Posterior cingulate gyrus (tissue), 11 donors: ENCODE data around the gene APCDD1.
"Not testable (repeated sequence)": the region's sequence is repeated elsewhere in the genome, so short reads cannot be mapped to it uniquely, and the experiment has no call there.

Experiments
- DNase-seq, 10 donors: peaks; one replicate each; pipeline versions ENCODE4 v3.0.0 to v3.0.0-alpha.2; 2020 to 2021; ENCODE audit warnings: mixed read lengths in 3 of 10
- intact Hi-C: fragments of 100-400 bp; cut with DNase I; formaldehyde crosslinking; loops from one replicate; pipeline ENCODE4 v1.15.1; 2023

Gene APCDD1

DNA sequence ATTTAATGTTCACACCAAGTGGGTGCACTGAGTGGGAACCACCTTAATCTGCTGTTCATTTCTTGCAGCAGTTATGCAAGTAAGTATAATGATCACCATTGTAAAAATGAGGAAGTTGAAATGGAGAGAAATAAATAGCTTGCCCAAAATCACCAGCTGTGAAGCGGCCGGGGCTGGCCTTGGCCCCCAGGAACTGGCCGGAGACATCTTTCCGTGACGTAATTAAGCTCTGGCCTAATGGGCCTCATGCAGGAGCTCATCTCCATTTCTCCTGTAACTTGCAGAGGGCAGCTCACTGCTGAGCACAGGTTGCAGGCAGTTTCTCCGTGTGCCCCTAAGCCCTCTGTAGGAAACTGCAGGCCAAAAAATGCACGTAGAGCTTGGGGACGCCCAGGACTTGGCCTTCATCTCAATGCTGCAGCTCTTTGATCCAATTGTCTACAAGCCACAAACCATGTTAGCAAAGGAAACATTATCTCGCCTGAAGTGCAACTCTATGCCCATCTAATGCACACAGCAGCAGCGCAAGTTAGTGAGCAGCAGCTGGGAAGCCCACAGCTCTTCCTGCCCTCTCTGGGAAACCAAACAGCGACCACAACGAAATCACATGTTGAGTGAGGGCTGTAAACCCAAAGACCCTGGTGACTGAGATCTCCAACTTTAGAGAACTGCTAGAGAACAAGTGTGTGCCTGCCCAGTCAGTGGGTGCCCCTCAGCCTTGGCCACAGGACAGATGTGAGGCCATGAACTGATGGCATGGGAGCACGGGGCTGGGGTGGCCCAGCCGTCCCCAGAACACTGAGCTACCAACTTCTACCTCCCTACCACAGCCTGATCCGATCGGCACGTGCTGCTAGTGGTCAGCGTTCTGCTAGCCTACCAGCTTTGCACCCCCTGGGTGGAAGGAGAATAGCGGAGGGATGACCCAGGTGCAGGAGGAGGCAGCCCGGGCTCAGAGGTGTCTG is 28.8 kb downstream of the APCDD1 start:
- DNase-seq, result no peak
- intact Hi-C loops, result no loop called here

DNA sequence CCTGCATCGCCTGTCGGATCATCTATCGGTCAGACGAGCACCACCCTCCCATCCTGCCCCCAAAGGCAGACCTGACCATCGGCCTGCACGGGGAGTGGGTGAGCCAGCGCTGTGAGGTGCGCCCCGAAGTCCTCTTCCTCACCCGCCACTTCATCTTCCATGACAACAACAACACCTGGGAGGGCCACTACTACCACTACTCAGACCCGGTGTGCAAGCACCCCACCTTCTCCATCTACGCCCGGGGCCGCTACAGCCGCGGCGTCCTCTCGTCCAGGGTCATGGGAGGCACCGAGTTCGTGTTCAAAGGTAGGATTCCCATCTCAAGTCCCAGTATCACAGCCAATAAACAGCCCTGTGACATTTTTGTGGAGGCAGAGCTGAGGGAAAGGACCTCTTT is 31.0 kb downstream of the APCDD1 start:
- intact Hi-C loops, result no loop called here
- no peak for DNase-seq

DNA sequence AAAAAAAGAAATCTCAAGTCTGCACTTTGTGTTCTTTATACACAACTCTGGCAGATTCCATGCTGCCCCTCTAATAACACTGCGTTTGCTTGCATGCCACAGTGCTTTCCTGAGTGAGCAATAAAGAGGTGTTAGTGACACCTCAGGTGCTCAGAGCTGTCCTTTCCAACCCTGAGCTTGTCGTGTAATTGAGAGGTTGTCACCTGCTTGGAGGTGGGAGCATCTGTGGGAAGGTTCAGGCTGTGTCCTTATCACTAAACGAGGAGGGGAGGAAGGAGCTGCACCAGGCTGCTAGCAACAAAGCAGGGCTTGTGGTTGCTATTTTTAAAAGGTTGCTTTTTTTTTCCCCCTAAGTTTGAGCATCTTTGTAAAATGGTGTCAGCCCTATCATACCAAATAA is 31.9 kb downstream of the APCDD1 start:
- no peak for DNase-seq

DNA sequence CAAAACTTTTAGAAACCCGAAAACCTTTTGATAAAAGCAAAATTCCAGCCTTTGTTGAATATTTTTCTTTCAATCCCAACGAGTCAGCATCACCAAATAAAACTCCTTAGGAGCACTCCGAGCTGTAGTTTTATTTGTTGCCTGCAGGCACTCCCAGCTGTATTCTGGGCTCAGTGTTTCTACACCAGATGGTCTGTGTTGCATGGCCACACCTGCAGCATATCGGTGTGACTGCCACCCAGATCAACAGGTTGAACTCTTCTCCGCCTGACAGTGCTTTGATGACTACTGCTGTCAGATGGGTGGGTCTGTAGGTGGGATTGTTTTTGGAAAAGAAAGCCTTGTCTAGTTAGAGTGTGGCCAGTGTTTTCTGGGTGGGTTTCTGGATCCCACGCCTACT is 32.7 kb downstream of the APCDD1 start:
- intact Hi-C loops, result no loop called here
- DNase-seq, result no peak

More for the DNA sequence above, 31.9 kb downstream of the APCDD1 start:
- intact Hi-C loops, result no loop called here

DNA sequence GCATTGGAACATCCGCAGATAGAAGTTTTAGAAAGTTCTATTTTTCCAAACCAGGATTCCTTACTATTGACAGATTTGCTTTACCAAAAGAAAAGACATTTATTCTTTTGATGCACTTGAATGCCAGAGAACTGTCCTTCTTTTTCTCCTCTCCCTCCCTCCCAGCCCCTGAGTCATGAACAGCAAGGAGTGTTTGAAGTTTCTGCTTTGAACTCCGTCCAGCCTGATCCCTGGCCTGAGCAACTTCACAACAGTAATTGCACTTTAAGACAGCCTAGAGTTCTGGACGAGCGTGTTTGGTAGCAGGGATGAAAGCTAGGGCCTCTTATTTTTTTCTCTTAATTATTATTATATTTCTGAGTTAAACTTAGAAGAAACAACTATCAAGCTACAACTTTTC is 33.6 kb downstream of the APCDD1 start:
- intact Hi-C loops, result no loop called here
- no peak for DNase-seq

DNA sequence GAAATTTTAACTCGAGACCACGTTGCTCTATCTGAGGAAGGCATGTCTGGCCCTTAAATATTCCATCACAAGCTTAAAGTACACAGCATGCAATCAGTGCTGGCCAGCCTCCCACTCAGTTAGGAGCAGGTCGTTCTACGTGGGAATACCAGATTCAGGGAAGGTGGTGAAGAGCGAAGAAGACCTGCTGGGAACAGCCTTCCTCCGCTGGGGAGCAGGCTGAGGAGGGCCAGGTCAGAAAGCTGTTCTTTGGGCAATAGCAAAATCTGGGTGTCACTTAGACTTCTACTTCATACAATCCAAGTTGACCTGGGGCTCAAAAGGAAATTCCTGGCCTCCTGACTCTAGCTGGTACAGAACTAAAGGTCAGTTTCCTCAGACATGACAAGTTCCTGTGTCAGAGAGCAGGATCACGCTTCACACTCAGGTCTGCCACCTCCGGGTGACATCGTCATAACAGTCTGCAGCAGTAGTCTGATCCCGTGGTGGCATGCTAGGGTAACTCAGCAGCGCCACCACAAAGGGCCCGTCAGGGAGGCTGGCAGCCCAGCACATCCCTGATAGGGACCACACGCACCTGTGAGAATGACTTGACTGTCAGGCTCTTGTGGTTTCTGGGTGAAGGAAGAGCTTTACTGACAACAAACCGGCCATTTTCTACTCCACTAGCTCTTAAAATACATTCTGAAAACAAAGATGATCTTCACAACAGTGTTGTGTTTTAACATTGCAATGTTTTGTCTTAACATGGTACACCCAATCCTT is 36.1 kb downstream of the APCDD1 start:
- intact Hi-C loops, result no loop called here
- DNase-seq, result peak in 5 of 10 donors; percentile 31 to 89 (median 50)

DNA sequence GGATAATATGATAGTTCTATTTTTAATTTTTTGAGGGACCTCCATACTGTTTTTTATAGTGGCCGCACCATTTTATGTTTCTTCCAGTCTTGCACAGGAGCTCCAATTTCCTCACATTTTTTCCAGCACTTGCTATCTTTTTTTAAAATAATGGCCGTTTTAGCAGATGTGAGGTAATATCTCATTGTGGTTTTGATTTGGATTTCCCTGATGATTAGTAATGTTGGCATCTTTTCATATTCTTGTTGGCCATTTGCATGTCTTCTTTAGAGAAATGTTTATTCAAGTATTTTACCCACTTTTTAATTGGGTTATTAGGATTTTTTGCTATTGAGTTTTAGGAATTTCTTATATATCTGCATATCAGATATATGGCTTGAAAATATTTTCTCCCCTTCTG is 41.5 kb downstream of the APCDD1 start:
- DNase-seq, result no peak
- intact Hi-C loops, result no loop called here

DNA sequence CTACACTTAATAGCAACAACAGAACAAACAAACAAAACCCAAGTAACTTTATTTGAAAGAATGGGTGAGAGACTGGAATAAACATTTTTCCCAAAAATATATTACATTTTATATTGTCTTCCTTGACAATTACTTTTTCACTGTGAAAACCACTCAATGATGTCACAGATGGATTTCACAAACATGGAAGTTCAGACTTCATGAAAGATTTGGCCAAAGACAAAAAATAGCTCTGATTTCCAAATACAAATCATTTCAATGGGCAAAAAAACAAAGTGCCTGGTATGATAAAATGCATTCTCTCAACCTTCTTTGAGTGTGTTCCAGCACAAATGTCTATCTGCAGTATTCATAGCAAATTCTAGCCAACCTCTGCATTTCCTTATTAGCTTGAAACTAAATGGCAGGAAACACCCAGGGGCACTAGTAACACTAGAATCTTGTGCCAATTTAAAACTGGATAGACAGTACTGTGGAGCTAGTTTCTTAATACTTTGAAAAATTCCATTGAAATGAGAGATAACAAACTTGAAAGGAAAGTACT is 42.8 kb downstream of the APCDD1 start:
- intact Hi-C loops, result no loop called here
- no peak for DNase-seq

DNA sequence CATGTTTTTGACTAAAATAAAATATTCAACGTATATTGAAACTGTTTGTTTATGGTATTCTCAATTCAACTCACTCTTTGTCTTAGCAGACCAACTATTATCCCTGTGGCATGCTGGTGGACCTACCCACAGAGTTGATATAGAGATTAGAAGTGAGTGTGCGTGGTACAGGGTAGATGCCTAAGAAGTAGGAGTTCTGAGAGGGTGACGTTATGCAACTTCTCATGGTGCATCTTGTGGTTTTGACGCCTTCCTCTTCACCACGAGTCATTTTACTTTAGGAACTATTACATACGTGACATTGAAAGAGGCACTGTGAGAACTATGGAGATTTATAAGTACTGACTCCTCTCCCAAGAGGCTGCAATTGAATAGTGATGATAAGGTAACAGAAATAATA is 44.8 kb downstream of the APCDD1 start:
- no peak for DNase-seq

DNA sequence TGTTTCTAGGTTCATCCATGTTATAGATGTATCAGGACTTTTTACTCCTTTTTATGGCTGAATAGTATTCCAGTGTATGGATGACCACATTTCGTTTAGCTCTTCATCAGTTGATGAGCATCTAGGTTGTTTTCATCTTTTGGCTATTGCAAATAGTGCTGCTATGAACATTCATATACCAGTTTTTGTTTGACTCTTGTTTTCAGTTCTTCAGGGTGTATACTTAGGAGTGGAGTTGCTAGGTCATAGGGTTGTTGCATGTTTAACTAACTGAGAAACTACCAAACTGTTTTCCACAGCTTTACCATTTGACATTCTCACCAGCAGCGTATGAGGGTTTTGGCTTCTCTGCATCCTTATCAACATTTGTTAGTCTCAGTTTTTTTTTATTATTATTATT is 45.6 kb downstream of the APCDD1 start:
- intact Hi-C loops, result no loop called here
- DNase-seq, result no peak

More for the DNA sequence above, 44.8 kb downstream of the APCDD1 start:
- intact Hi-C loops, result no loop called here

DNA sequence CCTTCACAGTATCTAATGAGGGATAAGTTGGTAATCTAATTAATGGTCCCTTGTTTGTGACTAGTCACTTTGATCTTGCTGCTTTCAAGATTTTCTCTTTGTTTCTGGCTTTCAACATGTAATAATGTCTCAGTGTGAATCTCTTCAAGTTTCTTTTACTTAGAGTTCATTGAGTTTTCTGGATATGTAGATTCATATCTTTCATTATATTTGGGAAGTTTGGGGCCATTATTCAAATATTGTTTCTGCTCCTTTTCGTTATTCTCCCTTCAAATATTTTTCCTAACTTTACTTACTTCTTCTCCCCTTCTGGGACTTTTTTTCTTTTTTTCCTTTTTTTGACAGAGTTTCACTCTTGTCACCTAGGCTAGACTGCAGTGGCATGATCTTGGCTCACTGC is 50.3 kb downstream of the APCDD1 start:
- intact Hi-C loops, result no loop called here

DNA sequence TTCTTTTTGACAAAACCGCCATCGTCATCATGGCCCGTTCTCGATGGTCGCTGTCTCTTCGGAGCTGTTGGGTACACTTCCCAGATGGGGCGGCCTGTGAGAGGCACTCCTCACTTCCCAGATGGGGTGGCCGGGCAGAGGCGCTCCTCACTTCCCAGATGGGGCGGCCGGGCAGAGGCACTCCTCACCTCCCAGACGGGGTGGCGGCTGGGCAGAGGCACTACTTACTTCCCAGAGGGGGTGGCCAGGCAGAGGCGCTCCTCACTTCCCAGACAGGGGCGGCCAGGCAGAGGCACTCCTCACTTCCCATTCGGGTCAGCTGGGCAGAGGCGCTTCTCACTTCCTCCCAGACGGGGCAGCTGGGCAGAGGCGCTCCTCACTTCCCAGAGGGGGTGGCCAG is 51.5 kb downstream of the APCDD1 start:
- intact Hi-C loops, result not testable (repeated sequence)

More for the DNA sequence above, 50.3 kb downstream of the APCDD1 start:
- no peak for DNase-seq

DNA sequence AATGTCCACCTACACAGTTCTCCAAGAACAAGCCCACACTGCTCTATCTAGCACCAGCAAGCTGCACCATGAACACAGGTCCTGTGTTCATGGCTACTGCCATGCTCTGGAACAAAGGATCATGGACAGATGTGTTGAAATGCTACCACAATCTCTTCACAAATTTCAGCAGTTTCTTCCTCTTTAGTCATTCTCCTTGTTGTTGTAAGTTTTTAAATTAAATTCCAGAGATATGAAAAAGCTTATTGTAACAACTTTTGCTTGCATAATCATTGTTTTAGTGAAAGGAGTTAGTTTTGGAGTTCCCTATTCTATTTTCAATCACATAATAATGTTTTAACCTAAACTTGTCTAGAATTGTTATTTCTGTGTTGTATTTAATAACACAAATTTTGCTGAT is 54.2 kb downstream of the APCDD1 start:
- intact Hi-C loops, result no loop called here
- no peak for DNase-seq

More for the DNA sequence above, 51.5 kb downstream of the APCDD1 start:
- not testable (repeated sequence) for DNase-seq

DNA sequence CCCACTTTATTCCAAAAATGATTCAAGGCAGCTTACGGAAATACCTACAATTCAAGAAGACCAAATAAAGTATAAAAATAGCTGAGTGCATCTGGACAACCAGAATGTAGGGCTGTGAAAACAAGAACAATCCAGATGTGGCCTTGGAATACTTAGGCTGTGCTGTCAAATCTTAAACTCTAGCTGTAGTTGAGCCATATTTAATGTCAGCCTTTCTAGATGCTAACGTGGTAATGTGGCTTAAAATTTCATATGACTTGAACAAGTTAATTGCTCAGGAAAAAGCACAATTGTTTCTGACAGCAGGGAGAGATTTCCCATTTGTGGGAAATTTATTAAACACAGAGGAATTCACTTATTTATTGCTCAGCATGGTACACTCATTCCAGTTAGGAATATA is 56.8 kb downstream of the APCDD1 start:
- intact Hi-C loops, result no loop called here
- DNase-seq, result no peak

DNA sequence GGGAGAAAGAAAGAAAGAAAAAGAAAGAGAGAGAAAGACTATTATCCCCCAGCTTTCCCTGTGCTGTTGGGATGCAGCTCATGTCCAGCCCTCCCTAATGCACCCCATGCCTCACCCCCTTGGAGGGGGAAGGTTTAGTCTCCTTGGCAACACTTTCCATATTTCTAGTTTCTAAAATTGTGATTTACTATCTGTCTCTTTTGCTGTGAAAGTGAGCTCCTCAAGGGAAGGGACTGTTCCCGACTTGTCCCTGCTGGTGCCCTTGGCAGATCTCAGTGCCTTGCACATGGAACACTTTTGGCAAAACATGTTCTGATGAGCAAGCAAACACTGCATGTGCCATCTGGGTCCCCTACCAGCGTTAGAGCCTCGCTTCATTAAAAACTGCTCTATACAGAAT is 59.6 kb downstream of the APCDD1 start:
- intact Hi-C loops, result no loop called here
- peak in 2 of 10 donors; percentile 27 to 85 for DNase-seq

DNA sequence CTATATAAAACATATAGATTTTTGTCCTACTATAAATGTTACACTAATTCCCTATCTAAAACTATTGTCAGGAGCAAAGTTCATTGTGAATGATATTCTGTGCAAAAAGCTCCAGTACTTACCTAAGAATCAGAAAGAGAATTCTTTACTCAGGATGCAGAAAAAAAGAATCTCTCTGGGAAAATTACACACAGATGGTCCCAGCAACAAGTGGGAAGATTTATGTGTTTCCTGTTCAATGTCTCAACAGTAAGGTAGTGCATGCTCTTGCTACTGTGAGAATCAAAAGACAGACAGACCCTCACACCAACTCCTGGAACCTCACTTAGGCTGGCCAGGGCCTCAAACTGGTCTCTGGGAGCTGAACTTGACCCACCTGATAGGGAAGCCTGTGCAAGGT is 60.2 kb downstream of the APCDD1 start:
- no peak for DNase-seq
- intact Hi-C loops, result no loop called here

DNA sequence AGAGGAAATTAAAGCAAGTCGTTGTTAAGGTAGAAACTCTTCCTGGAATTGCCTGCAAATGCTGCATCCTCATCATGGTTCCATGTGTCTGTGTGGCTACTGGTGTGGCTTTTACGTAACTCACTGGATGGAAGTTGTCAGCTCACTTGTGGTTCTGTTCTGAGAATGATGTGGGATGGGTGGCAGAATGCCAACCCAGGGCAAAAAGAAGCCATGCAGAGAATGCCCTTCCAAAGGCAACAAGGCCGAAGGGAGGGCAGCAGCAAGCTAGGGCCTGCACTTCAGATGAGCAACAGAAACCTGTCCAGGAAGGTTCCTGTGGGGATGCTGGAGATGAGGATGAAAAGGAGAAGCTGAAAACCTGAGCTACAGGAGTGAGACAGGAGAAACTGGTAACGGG is 61.0 kb downstream of the APCDD1 start:
- DNase-seq, result peak in 1 of 10 donors; percentile 23
- intact Hi-C loops, result loop anchor here (5.0 kb wide), 1 partner anchor 73 kb away; no protein-coding TSS in a partner anchor

DNA sequence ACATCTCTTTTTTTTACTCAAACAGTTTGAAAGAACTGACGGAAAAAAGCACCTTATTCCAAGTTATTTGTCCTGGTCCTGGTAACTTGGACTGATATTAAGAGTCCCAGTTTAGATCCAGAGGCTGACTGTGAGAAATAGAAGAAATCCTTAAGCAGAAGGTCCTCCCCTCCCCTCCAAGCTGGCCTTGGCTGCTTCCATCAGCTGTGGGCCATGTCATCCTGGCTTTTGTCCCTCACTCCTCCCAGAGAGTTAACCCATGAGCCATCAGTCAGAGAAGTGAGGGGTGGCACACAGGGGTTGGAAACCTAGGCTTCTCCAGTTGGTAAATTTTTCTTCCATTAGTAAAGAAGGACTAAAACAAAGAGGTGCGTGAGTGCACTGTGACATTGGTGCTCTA is 61.6 kb downstream of the APCDD1 start:
- no peak for DNase-seq
- intact Hi-C loops, result loop anchor here (5.0 kb wide), 1 partner anchor 74 kb away; no protein-coding TSS in a partner anchor

DNA sequence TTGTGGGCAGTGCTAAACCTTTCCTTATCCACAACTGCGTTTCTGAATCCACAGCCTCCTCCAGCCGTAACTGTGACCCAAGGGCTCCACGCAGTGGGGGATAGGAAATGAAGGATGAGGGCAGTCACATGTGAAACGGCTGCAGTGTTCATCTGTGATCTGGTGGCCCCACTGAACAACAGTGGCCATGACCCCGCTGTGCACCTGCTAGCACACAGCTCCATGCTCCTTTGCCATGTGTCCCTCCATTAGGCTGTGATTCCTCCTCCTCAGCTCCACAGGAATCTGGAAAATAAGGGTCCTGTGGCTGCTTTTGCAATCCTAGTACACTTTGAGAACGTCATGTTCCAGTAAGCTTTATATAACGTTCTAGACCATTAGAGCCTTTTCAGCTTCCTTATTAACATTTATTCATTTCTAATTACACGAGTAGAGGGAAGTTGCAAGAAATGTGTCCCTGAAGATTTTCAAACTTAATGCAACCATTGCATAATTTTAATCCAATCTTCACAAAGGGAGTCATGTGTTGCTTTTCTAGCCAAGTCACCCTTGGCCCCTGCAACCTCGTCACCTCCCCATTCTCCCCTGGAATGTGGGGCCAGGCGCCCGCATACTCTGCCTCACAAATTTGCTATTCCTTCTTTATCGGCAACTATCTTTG is 64.3 kb downstream of the APCDD1 start:
- peak in 9 of 10 donors; percentile 42 to 96 (median 71) for DNase-seq
- intact Hi-C loops, result loop anchor here (2.0 to 5.0 kb wide), 2 partner anchors 76 to 118 kb away; no protein-coding TSS in a partner anchor

DNA sequence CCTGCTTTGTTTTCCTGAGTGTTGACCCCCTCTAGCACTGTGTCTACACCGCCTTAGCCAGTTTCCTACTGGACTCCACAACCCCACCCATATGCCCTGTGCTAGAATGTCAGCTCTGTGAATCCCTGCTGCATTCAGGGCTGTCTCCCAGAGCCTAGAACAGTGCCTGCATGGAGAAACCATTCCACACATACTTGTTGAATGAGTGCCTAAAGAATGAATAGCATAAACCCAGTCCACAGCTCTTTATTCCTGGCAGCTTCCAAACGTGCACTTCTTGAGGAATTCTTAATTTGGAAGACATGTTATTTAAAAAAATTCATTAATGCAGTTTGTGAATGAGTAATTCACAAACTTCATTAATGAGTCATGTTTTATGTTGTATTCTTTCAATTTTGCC is 64.9 kb downstream of the APCDD1 start:
- intact Hi-C loops, result loop anchor here (2.0 to 5.0 kb wide), 2 partner anchors 77 to 119 kb away; no protein-coding TSS in a partner anchor
- DNase-seq, result no peak
